Ovary (tissue), 3 donors: ENCODE results near the gene FICD.

Experiments used
- EP300 ChIP-seq: sonication (generic); formaldehyde crosslinking; IDR thresholded peaks from one replicate; pipeline ENCODE4 v1.6.1; 2017; ENCODE audit warnings: antibody characterized with exemption
- POLR2A ChIP-seq: fragments of 450-650 bp; IDR thresholded peaks from one replicate; pipeline ENCODE4 v1.6.1; 2017; ENCODE audit warnings: antibody characterized with exemption, mild to moderate bottlenecking, moderate library complexity
- TF ChIP-seq, protein P1 (sequence below), 3 donors: fragments of 450-650 bp in 2 of 3; fragments of 200-600 bp in 1 of 3; IDR thresholded peaks; one replicate each; pipeline versions ENCODE4 v1.5.1 to v1.8.0; 2016 to 2022; ENCODE audit warnings: antibody characterized with exemption in 3 of 3, mild to moderate bottlenecking in 1 of 3
- donor health status: DM: no; HTN: no; CAD: no.

DNA sequence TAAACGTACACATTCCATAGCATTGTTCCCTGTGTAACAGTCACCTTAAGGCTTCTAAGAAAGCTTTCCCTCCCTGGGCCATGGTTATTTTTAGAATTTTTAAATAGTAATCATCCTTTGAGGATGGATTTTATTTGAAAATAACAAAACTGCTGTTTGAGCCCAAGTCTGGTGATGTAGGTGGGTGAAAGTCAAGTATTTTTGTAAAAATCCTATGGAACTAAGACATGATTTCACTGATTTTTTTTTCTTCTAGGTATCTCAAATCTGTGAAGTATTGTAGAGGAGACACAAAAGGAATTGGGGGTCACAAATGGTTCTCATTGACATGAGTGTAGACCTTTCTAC, 48.7 kb downstream of the FICD start:
- TF ChIP-seq, protein P1, sequence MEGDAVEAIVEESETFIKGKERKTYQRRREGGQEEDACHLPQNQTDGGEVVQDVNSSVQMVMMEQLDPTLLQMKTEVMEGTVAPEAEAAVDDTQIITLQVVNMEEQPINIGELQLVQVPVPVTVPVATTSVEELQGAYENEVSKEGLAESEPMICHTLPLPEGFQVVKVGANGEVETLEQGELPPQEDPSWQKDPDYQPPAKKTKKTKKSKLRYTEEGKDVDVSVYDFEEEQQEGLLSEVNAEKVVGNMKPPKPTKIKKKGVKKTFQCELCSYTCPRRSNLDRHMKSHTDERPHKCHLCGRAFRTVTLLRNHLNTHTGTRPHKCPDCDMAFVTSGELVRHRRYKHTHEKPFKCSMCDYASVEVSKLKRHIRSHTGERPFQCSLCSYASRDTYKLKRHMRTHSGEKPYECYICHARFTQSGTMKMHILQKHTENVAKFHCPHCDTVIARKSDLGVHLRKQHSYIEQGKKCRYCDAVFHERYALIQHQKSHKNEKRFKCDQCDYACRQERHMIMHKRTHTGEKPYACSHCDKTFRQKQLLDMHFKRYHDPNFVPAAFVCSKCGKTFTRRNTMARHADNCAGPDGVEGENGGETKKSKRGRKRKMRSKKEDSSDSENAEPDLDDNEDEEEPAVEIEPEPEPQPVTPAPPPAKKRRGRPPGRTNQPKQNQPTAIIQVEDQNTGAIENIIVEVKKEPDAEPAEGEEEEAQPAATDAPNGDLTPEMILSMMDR (IDR thresholded peaks at IDR 0.05): no peak
- TF ChIP-seq POLR2A: no peak
- no peak for TF ChIP-seq EP300
